NCI-H1092 treated with DMSO at 0.1 percent for 48 hours (cell line): ENCODE data around the gene GLT6D1.

Source experiments
- DNase-seq: peaks from one replicate; lab custom pipeline; 2025; lab: John Stamatoyannopoulos, UW

GLT6D1 gene

DNA sequence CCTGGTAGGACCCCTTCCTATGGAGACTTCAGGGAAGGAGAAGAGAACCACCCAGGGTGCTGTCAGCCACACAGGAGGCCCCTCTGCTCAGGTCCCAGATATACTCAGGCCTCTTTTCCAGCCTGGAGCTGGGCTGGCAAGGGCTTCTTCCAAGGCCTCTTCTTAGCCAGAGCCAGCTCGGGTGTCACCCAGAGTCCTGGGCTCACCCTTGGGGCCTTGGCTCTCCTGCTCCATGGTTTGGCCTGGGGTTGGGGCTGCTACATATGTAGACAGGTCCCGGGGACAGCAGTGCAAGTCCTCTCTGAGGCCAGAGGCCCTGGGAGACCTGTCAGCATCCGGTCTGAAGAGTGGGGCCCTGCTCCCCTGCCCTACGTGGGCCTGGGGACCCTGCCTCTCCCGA lies 55.0 kb downstream of the GLT6D1 start:
- DNase-seq, result no peak

DNA sequence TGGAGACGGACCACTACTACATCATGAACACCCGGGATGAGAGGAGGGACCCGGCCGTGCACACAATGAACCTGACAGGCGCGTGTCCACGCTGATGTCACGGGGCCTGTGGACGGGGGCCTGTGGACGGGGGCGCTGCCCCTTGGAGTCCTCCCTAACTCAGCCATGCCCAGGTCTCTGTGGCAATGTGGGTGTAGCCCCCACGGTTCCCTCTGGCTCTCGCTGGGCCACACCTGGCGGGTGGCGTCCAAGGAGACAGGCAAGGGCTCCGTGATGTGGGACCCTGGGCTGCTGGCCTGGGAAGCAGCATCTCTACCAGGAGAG lies 55.7 kb downstream of the GLT6D1 start:
- DNase-seq, result no peak

DNA sequence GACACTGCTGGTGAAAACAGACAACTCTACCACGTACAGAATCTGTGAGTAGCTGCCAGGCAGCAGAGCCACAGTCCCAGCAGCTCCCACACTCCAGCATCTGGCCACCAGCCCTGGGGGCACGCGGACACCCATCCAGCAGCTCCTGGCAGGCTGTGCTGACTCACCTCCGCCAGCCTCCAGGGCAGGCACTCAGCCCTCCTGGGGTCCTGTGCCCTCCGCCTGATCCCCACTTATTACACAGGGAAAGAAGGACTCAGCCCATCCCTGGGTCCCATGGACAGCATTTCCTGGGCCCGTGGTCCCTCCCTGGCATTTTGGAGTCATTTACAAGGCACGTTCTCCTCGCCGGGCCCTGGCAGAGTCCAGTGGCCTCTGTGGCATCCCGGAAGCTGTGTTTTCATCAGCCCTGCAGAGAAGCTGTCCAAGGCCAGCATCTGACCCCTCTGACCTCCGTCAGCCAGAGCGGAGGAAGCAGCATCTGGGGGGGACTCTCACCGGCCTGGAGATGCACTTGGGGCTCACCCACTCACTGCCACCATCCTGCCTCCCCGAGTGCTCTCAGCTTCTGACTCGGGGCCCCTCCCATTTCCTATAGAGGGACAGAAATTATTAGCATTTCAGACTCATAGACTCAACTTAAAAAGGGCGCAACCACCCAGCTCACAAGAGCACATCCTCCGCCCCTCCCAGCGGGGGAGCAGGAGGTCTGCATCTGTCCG lies 56.2 kb downstream of the GLT6D1 start:
- DNase-seq, result no peak

DNA sequence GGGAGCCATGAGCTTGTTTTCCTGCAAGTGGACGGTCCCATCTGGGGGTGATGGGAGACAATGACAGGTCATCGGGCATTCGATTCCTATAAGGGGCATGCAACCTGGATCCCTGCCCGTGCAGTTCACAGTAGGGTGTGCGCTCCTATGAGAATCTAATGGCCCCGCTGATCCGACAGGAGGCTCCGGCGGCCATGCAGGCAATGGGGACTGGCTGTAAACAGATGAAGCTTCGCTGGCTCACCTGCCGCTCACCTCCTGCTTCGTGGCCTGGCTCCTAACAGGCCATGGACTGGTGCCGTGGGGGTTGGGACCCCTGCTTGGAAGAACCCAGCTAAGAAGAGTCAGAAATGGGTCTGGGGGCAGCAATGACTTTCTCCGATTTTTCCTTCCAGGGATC lies 56.8 kb downstream of the GLT6D1 start:
- no peak for DNase-seq

DNA sequence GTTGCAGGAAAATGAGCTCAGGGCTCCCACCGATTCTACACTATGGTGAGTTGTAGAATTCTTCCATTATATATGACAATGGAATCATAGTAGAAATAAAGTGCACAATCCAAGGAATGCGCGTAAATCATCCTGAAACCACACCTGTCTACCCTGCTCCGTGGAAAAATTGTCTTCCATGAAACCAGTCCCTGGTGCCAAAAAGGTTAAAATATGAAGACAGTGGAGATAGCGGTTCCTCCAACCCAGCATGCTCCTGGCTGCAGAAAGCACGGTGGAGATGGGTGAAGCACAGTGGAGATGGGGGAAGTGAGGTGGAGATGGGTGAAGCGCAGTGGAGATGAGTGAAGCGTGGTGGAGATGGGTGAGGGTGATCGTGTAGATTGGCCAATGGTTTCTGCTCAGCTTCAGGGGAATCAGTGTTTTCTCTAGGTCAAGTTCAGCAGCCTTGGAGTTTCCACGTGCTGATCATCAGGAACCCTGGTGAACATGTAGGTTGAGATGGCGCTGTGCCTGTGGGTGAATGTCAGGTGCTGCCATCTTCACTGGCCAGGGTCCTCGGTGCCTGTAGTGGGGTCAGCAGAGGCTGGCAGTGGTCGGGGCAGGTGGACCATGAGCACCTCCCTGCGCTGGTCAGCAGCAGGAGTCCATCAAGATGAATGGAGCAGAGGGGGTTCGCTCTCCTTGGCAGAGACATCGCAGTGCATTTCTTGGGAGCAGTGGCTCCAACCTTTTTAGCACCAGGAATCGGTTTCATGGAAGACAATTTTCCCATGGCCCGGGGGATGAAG lies 57.5 kb downstream of the GLT6D1 start:
- no peak for DNase-seq

- DNase-seq, result no peak
Observed at GRCh38 chr9:135580664-135581380, 58.5 kb downstream of the GLT6D1 start.

DNA sequence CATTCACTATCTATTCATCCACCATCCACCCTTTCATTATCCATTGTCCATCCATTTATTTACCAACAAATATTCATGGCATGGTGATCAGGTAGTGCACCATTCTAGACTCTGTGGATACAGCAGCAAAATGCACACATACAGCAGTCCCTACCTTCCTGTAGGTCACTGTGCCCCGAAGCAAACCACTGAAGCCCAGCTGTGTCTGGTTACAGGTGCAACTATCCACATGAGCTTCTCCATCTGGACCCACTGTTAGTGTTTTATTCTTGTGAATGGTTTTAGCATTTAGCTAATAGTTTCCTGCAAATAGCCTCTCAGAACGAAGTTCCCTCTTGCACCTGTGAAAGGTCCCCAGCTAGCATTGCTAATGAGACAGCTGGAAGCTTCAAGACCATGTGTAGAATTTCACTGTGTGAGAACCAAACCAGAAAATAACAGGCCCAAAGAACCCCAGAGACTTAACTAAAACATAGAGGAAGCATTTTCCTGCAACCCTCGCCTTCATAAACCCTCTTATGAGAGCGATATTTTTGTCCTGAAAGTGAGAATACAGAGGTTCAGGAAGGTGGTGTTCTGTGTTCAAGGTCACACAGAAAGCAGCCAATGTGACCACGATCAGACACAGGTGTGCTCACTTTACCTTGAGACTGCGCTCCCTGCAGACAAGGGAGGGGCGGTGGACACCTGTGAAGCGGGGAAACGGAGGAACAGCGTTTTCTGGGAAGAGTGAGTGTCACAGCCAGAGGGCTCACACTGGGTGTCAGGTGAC lies 59.3 kb downstream of the GLT6D1 start:
- no peak for DNase-seq

DNA sequence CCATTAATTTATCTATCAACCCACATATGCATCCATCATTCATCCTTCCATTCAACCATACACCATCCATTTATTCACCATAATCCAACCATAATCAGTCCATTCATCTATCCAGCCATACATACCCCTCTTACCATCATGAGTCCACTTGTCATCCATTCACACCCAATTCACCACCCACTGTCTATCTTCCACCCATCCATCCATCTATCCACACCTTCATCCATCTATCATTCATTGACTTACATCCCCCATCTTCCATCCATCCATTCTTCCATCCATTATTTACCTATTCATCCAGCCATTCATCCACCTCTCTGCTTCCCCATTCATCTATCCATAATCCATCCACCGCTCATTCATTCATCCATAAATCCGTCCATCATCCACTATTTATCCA lies 60.0 kb downstream of the GLT6D1 start:
- no peak for DNase-seq

DNA sequence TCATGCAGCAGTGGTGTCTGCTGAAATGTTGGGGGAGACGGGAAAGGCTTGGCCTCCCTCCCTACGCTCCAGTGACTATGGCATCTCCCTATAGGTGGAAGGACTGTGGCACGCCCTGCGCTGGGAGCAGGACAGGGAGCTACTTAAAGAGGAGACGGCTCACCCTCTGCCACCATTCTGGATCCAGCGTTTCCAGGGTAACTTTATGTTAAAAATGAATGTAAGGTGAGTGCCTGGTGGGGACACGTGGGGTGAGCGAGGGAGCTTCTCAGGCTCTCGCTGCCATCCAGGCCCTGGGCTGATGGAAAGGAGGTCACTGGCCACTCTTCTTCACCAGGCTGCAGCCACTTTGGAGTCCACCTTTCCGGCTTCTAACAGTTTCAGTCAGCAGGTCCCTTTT lies 62.1 kb downstream of the GLT6D1 start:
- DNase-seq, result no peak

- DNase-seq, result no peak
Observed at GRCh38 chr9:135575995-135576631, 63.2 kb downstream of the GLT6D1 start.

GRCh38 chr9:135574943-135575342 lies 64.4 kb downstream of the GLT6D1 start:
- no peak for DNase-seq

- no peak for DNase-seq
Observed at GRCh38 chr9:135574331-135574730, 65.0 kb downstream of the GLT6D1 start.
